ENCODE results near the gene SORCS3. TPM values are rescaled to one million over a fixed set of nuclear protein-coding genes. Genes with fewer than 3 reads are reported as not detected.

The SORCS3 gene
- total RNA-seq, 2 donors from 2014 or later, result not detected

DNA sequence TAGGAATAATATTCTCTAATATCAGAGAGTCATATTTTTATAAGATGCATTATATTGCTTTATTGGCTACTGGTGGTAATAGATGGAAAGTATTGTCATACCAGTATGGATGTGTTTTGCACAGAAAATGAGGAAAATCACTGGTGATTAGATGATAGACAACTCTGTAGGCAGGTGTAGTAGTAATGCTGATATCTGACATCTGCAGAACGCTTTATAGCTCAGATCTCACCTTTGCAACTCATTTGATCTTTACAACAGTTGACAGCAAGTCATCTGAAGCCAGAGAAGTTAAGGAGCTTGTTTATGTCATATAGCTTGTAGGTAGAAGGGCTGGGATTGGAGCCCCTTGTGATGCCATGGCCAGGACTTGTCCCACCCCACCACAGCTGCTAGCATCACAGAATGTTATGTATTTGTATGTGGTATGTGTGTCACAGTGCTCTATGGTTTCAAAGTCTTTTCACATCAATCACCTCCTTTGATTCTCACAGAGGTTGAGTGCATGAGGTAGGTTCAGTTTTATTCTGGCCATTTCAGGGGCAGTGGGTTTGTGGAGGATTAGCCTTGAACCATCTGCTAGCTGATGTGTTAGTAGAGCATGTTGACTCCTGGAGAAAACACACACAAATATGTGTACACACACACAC is 140.0 kb downstream of the SORCS3 start:
- ATAC-seq, result no peak
- H3K36me3 Mint-ChIP-seq, result no peaks in the 10 kb centered on the region
- no peaks in the 10 kb centered on the region for H3K4me1 Mint-ChIP-seq (ENCODE audit: low read depth in 2 of 2)
- H3K27ac Mint-ChIP-seq, result no peak overlapping the region
- no peak overlapping the region for H3K4me3 Mint-ChIP-seq
- H3K27me3 Mint-ChIP-seq, result peaks cover 2 to 9% of the 10 kb centered on the region in 2 donors
- no peak for DNase-seq (ENCODE audit: low spot score)
- H3K9me3 Mint-ChIP-seq, result no peaks in the 10 kb centered on the region

DNA sequence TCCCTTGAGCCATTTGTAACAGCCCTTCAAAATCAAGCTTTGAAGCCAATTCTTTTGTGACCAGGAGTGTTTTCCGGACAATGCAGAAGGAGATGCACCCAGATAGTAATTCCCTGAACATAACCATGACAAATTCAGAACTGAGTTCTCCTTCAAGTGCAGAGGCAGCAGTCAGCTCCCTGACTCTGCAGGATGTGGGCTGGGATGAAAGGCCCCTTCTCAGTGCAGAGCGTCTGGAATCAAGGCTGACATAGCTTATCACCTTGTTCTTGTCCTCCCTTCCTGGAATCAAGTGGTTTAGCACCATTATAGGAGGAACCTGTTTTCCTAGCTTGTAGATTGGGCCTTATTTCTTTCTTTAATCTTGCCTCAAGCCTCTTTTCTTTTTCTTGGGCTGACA is 143.4 kb downstream of the SORCS3 start:
- Mint-ChIP-seq H3K36me3 (no peaks in the 10 kb centered on the region), H3K27me3 (no peaks in the 10 kb centered on the region), H3K4me3 (no peak overlapping the region), H3K27ac (no peak overlapping the region), H3K4me1 (ENCODE audit: low read depth in 2 of 2) (no peaks in the 10 kb centered on the region), H3K9me3 (peaks cover 4% of the 10 kb centered on the region)
- ATAC-seq, result no peak
- DNase-seq (ENCODE audit: low spot score), result no peak

DNA sequence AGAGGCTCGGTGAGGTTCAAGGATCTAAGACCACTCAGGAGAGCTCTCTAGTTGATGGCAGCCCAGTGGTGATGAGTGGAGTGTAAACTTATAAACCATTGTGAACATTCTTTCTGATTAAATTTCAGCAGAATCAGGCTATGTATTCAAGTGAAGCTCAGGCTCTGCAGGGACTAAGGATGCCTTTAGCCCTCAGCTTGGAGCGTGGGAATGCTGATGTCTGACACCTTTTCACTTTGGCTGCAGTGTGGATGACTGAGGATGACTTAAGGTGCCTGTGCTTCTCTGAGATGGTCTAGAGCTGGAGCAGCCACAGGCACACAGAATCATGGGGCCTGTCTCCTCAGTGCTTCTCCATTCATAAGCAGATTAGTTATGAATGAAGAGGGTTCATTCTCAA is 150.4 kb downstream of the SORCS3 start:
- ATAC-seq (no peak), DNase-seq (ENCODE audit: low spot score) (no peak)
- Mint-ChIP-seq H3K4me3 (no peak overlapping the region), H3K36me3 (no peaks in the 10 kb centered on the region), H3K27ac (no peak overlapping the region), H3K9me3 (peaks cover 4% of the 10 kb centered on the region), H3K27me3 (peaks cover 6 to 17% of the 10 kb centered on the region in 2 donors), H3K4me1 (ENCODE audit: low read depth in 2 of 2) (no peaks in the 10 kb centered on the region)

DNA sequence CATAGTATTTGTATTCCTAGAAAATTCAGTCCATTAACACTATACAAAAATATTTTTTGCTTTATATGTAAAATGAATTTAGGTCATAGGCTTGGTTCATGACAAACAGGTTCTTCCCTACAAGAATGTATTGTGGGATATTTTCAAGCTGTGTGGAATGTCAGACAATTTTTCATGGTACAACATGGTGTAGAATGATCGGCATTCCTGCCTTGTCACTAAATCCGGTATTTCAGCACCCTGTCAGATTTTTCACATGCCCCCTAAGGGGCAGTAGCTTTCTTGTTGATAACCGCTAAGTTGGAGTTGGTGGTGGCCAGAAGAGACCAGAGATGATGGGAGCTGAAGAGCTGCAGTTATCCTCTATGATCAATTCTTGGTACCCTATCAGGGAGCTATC is 154.3 kb downstream of the SORCS3 start:
- H3K36me3 Mint-ChIP-seq, result no peaks in the 10 kb centered on the region
- ATAC-seq (no peak), DNase-seq (ENCODE audit: low spot score) (no peak)
- H3K27me3 Mint-ChIP-seq, result peaks cover 6 to 17% of the 10 kb centered on the region in 2 donors
- H3K4me1 Mint-ChIP-seq (ENCODE audit: low read depth in 2 of 2), result no peaks in the 10 kb centered on the region
- H3K27ac Mint-ChIP-seq, result no peak overlapping the region
- H3K9me3 Mint-ChIP-seq, result peaks cover 3% of the 10 kb centered on the region
- H3K4me3 Mint-ChIP-seq, result no peak overlapping the region

- no peak for DNase-seq (ENCODE audit: low spot score)
- no peaks in the 10 kb centered on the region for H3K4me1 Mint-ChIP-seq (ENCODE audit: low read depth in 2 of 2)
- no peak overlapping the region for H3K27ac Mint-ChIP-seq
These were observed 155.7 kb downstream of the SORCS3 start for GRCh38 chr10:104796823-104797222.

DNA sequence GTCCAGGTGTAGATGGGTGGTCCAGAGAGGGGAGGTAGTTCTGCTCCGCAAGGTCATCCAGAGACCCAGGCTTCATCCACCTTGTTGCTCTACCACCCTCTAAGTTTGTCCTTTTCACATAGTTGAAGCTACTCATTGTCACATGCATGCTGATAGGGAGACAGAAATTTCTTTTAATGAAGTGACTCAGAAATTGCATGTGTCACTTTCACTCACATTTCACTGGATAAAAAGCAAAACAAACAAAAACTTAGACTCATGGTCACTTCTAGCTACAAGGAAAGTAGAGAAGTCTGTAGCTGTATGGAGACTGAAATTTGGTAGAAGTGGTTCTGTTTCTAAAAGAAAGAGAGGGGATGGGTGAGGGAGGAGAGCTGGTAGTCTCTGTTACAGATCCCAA is 161.9 kb downstream of the SORCS3 start:
- Mint-ChIP-seq H3K27ac (no peak overlapping the region), H3K4me3 (no peak overlapping the region), H3K36me3 (no peaks in the 10 kb centered on the region), H3K9me3 (peaks cover 6% of the 10 kb centered on the region), H3K27me3 (peaks cover 2 to 23% of the 10 kb centered on the region in 2 donors), H3K4me1 (ENCODE audit: low read depth in 2 of 2) (no peaks in the 10 kb centered on the region)
- no peak for ATAC-seq
- no peak for DNase-seq (ENCODE audit: low spot score)

More at GRCh38 chr10:104796823-104797222, 155.7 kb downstream of the SORCS3 start:
- Mint-ChIP-seq H3K27me3 (peaks cover 6 to 17% of the 10 kb centered on the region in 2 donors), H3K36me3 (no peaks in the 10 kb centered on the region), H3K4me3 (no peak overlapping the region), H3K9me3 (peaks cover 3% of the 10 kb centered on the region)
- no peak for ATAC-seq

GRCh38 chr10:104804880-104805279 is 163.8 kb downstream of the SORCS3 start:
- Mint-ChIP-seq H3K27ac (no peak overlapping the region), H3K4me3 (no peak overlapping the region), H3K36me3 (no peaks in the 10 kb centered on the region), H3K9me3 (peaks cover 4% of the 10 kb centered on the region), H3K4me1 (ENCODE audit: low read depth in 2 of 2) (no peaks in the 10 kb centered on the region), H3K27me3 (peaks cover 8 to 32% of the 10 kb centered on the region in 2 donors)
- ATAC-seq (no peak), DNase-seq (ENCODE audit: low spot score) (no peak)

DNA sequence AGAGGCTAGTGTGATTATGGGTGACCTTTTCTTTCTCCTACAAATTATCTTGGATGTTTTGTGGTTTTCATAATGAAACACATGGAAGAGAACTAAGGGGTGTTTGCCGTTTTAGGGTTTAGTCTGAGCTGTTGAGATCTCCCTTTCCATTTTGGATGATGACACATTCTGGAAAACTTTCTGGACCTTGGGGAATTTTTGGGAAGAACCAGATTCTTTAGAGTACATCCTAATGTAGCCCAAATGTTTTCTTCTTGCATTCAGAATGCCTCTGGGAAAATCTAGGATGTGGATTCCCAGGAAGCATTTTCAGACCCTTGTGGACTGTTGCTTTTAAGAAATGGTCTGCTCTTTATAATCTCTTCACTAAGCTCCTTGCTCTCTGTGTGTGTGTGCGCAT is 165.7 kb downstream of the SORCS3 start:
- H3K27me3 Mint-ChIP-seq, result peaks cover 11 to 32% of the 10 kb centered on the region in 2 donors
- ATAC-seq, result no peak
- peaks cover 4% of the 10 kb centered on the region for H3K9me3 Mint-ChIP-seq
- H3K4me3 Mint-ChIP-seq, result no peak overlapping the region
- no peaks in the 10 kb centered on the region for H3K36me3 Mint-ChIP-seq
- no peaks in the 10 kb centered on the region for H3K4me1 Mint-ChIP-seq (ENCODE audit: low read depth in 2 of 2)
- H3K27ac Mint-ChIP-seq, result no peak overlapping the region
- no peak for DNase-seq (ENCODE audit: low spot score)

DNA sequence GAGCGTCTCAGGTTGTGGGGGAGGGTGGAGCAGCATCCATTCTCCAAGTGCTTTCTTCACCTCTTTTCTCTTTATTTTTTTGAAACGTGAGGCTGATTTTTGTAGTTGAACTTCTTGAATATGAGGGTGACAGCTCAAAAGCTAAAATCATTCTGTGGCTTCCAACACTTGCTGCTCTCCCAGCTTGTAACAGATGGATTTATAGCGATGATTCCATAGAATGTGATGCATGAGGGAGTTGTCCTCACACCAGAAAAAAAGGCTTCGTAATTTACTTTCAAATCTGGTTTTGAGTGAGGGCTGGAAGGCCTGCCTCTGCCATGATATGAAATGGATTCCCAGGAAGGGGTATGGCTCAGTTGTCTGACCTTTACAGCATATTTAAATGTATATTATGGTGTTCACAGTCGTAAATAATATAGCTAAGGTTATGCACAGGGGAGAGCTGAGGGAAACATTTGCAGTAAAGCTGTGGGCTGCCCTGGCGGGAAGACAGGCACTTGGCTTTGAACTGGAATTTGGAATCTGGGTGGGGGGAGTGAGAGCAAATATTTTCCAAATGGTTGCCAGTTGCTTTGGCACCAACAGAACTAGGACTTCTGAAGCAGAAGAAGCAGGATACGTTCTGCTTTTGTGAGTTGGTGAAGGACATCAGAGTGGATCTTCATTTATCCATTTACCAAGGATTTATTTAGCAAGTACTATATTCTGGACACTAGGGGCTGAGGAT is 166.7 kb downstream of the SORCS3 start:
- no peaks in the 10 kb centered on the region for H3K4me1 Mint-ChIP-seq (ENCODE audit: low read depth in 2 of 2)
- H3K27me3 Mint-ChIP-seq, result peaks cover 11 to 32% of the 10 kb centered on the region in 2 donors

GRCh38 chr10:104809288-104810090 is 168.4 kb downstream of the SORCS3 start:
- no peak for ATAC-seq
- H3K4me3 Mint-ChIP-seq, result no peak overlapping the region
- peaks cover 13 to 32% of the 10 kb centered on the region in 2 donors for H3K27me3 Mint-ChIP-seq
- peaks cover 8% of the 10 kb centered on the region for H3K9me3 Mint-ChIP-seq
- H3K4me1 Mint-ChIP-seq (ENCODE audit: low read depth in 2 of 2), result no peaks in the 10 kb centered on the region
- no peak overlapping the region for H3K27ac Mint-ChIP-seq
- H3K36me3 Mint-ChIP-seq, result no peaks in the 10 kb centered on the region
- no peak for DNase-seq (ENCODE audit: low spot score)

More for the DNA sequence above, 166.7 kb downstream of the SORCS3 start:
- Mint-ChIP-seq H3K27ac (no peak overlapping the region), H3K9me3 (peaks cover 4% of the 10 kb centered on the region), H3K36me3 (no peaks in the 10 kb centered on the region), H3K4me3 (no peak overlapping the region)
- DNase-seq (ENCODE audit: low spot score), result no peak
- no peak for ATAC-seq

- DNase-seq (ENCODE audit: low spot score) (no peak), ATAC-seq (no peak)
- no peaks in the 10 kb centered on the region for H3K36me3 Mint-ChIP-seq
- no peak overlapping the region for H3K4me3 Mint-ChIP-seq
- peaks cover 4% of the 10 kb centered on the region for H3K9me3 Mint-ChIP-seq
- peaks cover 13 to 19% of the 10 kb centered on the region in 2 donors for H3K27me3 Mint-ChIP-seq
- no peak overlapping the region for H3K27ac Mint-ChIP-seq
- H3K4me1 Mint-ChIP-seq (ENCODE audit: low read depth in 2 of 2), result no peaks in the 10 kb centered on the region
These were observed 170.1 kb downstream of the SORCS3 start for GRCh38 chr10:104811166-104811565.

- Mint-ChIP-seq H3K4me3 (no peak overlapping the region), H3K4me1 (ENCODE audit: low read depth in 2 of 2) (no peaks in the 10 kb centered on the region), H3K9me3 (peaks cover 4% of the 10 kb centered on the region), H3K27me3 (peaks cover 7 to 10% of the 10 kb centered on the region in 2 donors), H3K36me3 (no peaks in the 10 kb centered on the region), H3K27ac (no peak overlapping the region)
- no peak for ATAC-seq
- DNase-seq (ENCODE audit: low spot score), result no peak
These were observed 175.4 kb downstream of the SORCS3 start for GRCh38 chr10:104816501-104816900.

GRCh38 chr10:104819731-104820130 is 178.6 kb downstream of the SORCS3 start:
- ATAC-seq (no peak), DNase-seq (ENCODE audit: low spot score) (no peak)
- no peak overlapping the region for H3K4me3 Mint-ChIP-seq
- peaks cover 8% of the 10 kb centered on the region for H3K9me3 Mint-ChIP-seq
- no peak overlapping the region for H3K27ac Mint-ChIP-seq
- no peaks in the 10 kb centered on the region for H3K4me1 Mint-ChIP-seq (ENCODE audit: low read depth in 2 of 2)
- H3K27me3 Mint-ChIP-seq, result peaks cover 2 to 10% of the 10 kb centered on the region in 2 donors
- H3K36me3 Mint-ChIP-seq, result no peaks in the 10 kb centered on the region

GRCh38 chr10:104822088-104822487 is 181.0 kb downstream of the SORCS3 start:
- no peak for DNase-seq (ENCODE audit: low spot score)
- H3K36me3 Mint-ChIP-seq, result no peaks in the 10 kb centered on the region
- peaks cover 2 to 10% of the 10 kb centered on the region in 2 donors for H3K27me3 Mint-ChIP-seq
- H3K4me3 Mint-ChIP-seq, result no peak overlapping the region
- H3K27ac Mint-ChIP-seq, result no peak overlapping the region
- H3K9me3 Mint-ChIP-seq, result peaks cover 13% of the 10 kb centered on the region
- H3K4me1 Mint-ChIP-seq (ENCODE audit: low read depth in 2 of 2), result no peaks in the 10 kb centered on the region
- ATAC-seq, result no peak
